Activated T-helper 2 cell treated with anti-CD3 and anti-CD28 coated beads, Interferon-gamma antibody, Interleukin-2, Interleukin-4, amounts not matched to agents 10 μg/mL and 5 μg/mL and 100 μg/mL, durations not matched to agents 14 hours and 24 hours and 36 hours (primary cell): ENCODE data around the gene MAML3. TPM values are rescaled to one million over a fixed set of nuclear protein-coding genes. Genes with fewer than 3 reads are reported as not detected.
A peak's percentile ranks its signal among the peaks of the same experiment; 100 is the strongest.

ENCODE experiments used
- DNase-seq: peaks from one replicate; pipeline ENCODE4 v3.0.0; 2021; ENCODE audit warnings: low spot score
- H3K27ac Mint-ChIP-seq: one replicate; pipeline ENCODE4 v1.8.0; 2021; ENCODE audit warnings: mixed read lengths
- H3K27me3 Mint-ChIP-seq: one replicate; pipeline ENCODE4 v1.8.0; 2021; ENCODE audit warnings: low read depth, mixed read lengths
- H3K36me3 Mint-ChIP-seq: one replicate; pipeline ENCODE4 v1.8.0; 2021; ENCODE audit warnings: low read depth, mixed read lengths
- H3K4me1 Mint-ChIP-seq: one replicate; pipeline ENCODE4 v1.8.0; 2021; ENCODE audit warnings: low read depth, mixed read lengths
- H3K4me3 Mint-ChIP-seq: one replicate; pipeline ENCODE4 v1.8.0; 2021; ENCODE audit warnings: low read depth, mild to moderate bottlenecking, moderate library complexity, mixed read lengths
- H3K9me3 Mint-ChIP-seq: one replicate; pipeline ENCODE4 v1.8.0; 2021; ENCODE audit warnings: mixed read lengths
- intact Hi-C: fragments of 100-400 bp; cut with micrococcal nuclease; formaldehyde crosslinking; loops from one replicate; pipeline ENCODE4 v1.15.1; 2023
- total RNA-seq: library from RNA; stranded (reverse); gene quantifications from 2 replicates; pipeline ENCODE4 v1.2.3, GENCODE V29; 2022

Gene MAML3
- total RNA-seq, 1 donor from 2014 or later = 3.3 TPM

DNA sequence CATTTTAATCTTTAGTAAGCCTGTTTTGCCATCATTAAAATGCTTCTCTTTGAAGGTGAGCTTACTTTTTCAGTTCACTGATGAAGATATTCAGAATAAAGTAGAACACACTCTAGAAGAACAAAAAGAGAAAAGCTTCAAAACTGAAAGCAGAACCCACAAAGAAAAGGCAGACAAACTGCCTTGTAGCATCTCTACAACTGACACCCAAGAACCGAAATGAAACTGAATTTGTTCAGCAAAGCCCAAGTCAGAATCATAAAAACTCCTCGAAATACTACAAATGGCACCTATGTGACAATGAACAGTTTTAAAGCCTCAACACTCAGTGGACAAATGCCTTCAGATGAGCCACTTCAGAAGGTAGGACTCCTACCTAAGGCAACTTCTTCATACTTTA, 83.6 kb downstream of the MAML3 start:
- peaks cover 64% of the 10 kb centered on the region for H3K4me1 Mint-ChIP-seq
- H3K27me3 Mint-ChIP-seq = peaks cover 30% of the 10 kb centered on the region
- intact Hi-C loops = loop anchor here (2.0 to 5.0 kb wide), 2 partner anchors 120 to 213 kb away; no protein-coding TSS in a partner anchor
- H3K9me3 Mint-ChIP-seq = no peaks in the 10 kb centered on the region
- H3K36me3 Mint-ChIP-seq = peaks cover 10% of the 10 kb centered on the region
- DNase-seq = no peak
- H3K4me3 Mint-ChIP-seq = peak overlapping the region; percentile 47
- H3K27ac Mint-ChIP-seq = peak overlapping the region; percentile 60

DNA sequence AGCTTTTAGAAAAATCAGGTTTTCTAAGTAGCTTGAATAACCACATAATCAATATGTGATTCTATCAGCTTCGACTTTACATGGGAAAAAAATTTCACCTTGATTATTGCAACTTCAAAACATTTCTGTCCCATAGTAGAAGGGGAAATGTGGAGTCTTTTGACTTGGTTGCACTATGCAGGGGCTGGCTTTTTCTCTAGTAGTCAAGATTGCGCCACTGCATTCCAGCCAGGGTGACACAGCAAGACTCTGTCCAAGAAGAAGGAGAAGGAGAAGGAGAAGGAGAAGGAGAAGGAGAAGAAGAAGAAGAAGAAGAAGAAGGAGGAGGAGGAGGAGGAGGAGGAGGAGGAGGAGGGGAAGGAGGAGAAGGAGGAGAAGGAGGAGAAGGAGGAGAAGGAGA, 84.9 kb downstream of the MAML3 start:
- Mint-ChIP-seq H3K27ac (peak overlapping the region; percentile 61), H3K9me3 (no peaks in the 10 kb centered on the region), H3K36me3 (peaks cover 13% of the 10 kb centered on the region), H3K4me1 (peaks cover 61% of the 10 kb centered on the region), H3K27me3 (peaks cover 38% of the 10 kb centered on the region), H3K4me3 (no peak overlapping the region)
- DNase-seq = no peak
- intact Hi-C loops = no loop called here

DNA sequence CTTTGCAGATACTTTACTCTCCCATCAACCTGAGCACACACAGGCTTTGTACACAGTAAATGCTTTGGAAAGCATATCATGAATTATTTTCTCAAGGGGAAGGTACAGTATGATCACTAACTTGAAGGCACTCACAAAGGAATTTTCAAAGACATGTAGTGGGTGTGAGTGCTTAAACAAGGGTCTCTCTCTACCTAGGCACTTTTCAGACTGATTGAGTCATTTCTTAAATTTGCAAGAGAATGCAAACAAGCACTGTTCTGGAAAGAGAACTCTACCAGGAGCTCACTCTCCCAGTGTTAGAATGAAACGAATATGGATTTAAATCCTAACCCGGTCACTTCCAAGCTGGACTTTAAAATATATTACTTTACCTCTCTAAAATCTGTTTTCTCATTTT, 85.7 kb downstream of the MAML3 start:
- no peak for DNase-seq
- intact Hi-C loops = no loop called here
- Mint-ChIP-seq H3K27me3 (peaks cover 39% of the 10 kb centered on the region), H3K4me3 (no peak overlapping the region), H3K27ac (no peak overlapping the region), H3K36me3 (peaks cover 9% of the 10 kb centered on the region), H3K9me3 (no peaks in the 10 kb centered on the region), H3K4me1 (peaks cover 57% of the 10 kb centered on the region)

DNA sequence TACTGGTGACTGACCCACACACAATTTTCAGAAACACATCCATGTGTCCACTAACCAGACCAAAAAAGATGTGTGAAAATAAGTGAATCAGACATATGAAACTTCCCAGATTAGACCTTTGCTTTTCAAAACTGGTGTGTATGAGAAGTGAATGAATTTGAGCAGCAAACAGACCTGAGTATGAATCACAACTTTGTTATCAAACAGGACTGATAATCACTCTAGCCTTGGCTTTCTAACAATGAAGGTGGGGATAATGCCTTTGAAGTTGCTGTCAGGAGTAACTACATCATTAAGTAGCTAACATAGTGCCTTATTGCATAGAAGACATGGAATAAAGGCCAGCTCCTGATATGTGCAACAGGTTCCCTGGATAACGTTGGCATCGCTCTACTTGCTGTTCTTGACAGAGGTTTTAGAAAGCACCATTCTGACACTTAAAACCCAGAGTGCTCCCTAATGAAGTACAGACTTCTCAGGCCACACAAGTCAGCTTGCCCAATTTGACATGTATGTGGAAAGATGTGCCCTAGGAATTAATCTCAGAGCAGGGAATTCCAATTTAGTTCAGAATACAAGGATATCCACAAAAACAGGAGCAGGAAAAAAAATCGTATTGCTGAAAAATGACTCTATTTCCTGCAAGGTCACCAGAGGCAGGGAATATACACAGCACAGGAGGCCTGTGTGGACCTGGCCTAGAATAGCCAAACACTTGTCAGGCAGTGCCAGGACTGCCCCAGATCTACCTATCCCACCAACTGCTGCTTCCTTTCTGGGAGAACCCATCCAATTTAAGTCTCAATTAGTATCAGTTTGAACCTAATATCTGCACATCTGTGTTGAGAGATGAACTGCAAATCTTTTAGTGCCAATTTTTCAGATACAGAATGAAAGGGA, 87.7 kb downstream of the MAML3 start:
- Mint-ChIP-seq H3K27ac (no peak overlapping the region), H3K27me3 (peaks cover 39% of the 10 kb centered on the region), H3K4me3 (no peak overlapping the region)

DNA sequence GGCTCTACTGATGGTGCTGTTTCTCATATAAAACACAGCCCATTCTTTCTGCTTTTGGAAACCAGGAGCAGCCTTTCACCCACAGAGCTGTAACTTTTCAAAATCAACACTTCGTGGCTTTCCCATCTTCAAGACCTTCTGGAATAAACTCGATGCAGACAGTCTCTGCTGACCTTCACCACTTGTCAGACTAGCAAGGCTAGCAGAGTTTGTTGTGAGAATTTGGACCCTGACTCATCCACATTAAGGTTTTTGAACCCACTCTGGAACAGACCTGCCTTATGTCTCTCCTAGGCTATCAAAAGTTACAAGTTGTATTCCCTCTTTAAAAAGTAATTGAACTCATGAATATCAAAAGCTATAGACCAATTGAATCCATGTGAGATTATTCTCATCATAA, 88.6 kb downstream of the MAML3 start:
- H3K9me3 Mint-ChIP-seq = no peaks in the 10 kb centered on the region
- H3K4me1 Mint-ChIP-seq = peaks cover 52% of the 10 kb centered on the region
- DNase-seq = no peak
- no peak overlapping the region for H3K27ac Mint-ChIP-seq
- peaks cover 43% of the 10 kb centered on the region for H3K27me3 Mint-ChIP-seq
- H3K4me3 Mint-ChIP-seq = no peak overlapping the region
- H3K36me3 Mint-ChIP-seq = peaks cover 9% of the 10 kb centered on the region
- intact Hi-C loops = no loop called here

More for the DNA sequence above, 87.7 kb downstream of the MAML3 start:
- DNase-seq = no peak
- H3K36me3 Mint-ChIP-seq = peaks cover 9% of the 10 kb centered on the region
- intact Hi-C loops = no loop called here
- peaks cover 54% of the 10 kb centered on the region for H3K4me1 Mint-ChIP-seq
- H3K9me3 Mint-ChIP-seq = no peaks in the 10 kb centered on the region

DNA sequence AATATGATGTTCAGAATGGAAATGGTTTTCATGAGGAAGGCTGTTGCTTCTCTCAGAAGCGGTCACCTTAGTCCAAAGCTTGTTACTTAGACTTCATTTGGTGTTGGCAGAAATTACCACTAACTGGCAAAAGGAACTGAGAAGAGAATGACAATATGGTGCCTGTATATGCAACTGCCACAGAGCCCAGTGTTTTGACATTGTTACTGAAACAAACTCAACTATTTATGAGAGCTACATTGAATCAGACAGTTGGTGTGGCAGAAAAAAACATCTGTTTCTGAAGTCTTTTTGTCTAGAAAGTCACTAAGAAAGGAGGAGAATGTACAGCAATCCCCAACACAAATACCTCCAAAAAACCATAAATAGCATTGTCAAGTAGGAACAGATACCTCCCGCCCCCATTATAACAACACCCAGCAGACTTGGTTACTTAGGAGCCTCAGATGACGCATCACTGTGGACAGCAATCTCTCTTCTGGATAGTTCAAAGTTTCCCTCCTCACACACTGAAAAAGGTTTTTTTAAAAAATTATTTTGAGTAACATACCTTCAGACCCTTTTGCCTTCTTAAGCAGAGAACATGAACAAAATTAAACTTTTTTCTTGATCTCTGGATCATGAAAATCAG, 92.2 kb downstream of the MAML3 start:
- intact Hi-C loops = loop anchor here (1.0 kb wide), 1 partner anchor 10 kb away; no protein-coding TSS in a partner anchor
- DNase-seq = no peak
- Mint-ChIP-seq H3K27ac (no peak overlapping the region), H3K4me1 (peaks cover 38% of the 10 kb centered on the region), H3K4me3 (no peak overlapping the region), H3K27me3 (peaks cover 44% of the 10 kb centered on the region), H3K9me3 (no peaks in the 10 kb centered on the region), H3K36me3 (peaks cover 3% of the 10 kb centered on the region)

DNA sequence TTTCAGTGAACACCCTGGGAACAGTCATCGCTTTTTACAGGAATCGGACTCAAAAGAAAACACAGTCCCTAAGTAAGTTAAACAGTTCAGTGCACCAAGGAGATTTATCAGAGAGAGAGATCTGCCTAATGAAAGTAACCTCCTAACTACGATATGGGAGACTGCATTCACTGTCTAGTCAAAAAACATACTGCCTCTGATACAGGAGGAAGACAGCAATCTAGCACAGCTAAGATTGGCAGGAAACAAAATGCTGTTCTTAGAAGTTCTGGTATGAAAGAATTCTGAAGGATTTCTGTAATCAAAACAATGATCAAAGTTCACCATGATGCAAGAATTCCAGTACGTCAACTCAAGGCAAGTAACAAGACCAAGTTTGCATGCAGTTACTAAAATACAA, 92.8 kb downstream of the MAML3 start:
- intact Hi-C loops = no loop called here
- H3K27ac Mint-ChIP-seq = peak overlapping the region; percentile 62

DNA sequence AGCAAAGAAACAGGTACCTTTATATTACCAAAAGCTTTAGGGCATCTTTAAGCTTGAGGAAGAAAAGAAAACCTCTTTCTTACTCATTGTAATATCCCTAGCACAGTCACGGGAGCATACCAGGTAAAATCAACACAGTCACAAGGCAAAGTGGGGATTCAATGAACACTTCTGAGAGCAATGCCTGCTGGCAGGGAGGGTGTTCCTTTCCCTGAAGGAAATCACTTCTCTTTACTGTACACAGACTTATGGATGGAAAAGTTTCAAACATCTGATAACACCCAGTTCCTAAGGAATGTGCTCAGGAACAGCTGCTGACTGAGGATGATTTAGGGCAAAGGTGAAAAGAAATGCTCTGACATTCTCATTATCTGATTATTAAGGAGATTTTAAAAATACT, 94.8 kb downstream of the MAML3 start:
- no peaks in the 10 kb centered on the region for H3K9me3 Mint-ChIP-seq
- peaks cover 43% of the 10 kb centered on the region for H3K27me3 Mint-ChIP-seq
- peaks cover 41% of the 10 kb centered on the region for H3K4me1 Mint-ChIP-seq
- H3K36me3 Mint-ChIP-seq = no peaks in the 10 kb centered on the region
- no peak overlapping the region for H3K4me3 Mint-ChIP-seq
- intact Hi-C loops = no loop called here
- no peak overlapping the region for H3K27ac Mint-ChIP-seq
- no peak for DNase-seq

More for the DNA sequence above, 92.8 kb downstream of the MAML3 start:
- Mint-ChIP-seq H3K27me3 (peaks cover 45% of the 10 kb centered on the region), H3K9me3 (no peaks in the 10 kb centered on the region), H3K4me3 (peak overlapping the region; percentile 53), H3K4me1 (peaks cover 36% of the 10 kb centered on the region), H3K36me3 (peaks cover 3% of the 10 kb centered on the region)
- no peak for DNase-seq

DNA sequence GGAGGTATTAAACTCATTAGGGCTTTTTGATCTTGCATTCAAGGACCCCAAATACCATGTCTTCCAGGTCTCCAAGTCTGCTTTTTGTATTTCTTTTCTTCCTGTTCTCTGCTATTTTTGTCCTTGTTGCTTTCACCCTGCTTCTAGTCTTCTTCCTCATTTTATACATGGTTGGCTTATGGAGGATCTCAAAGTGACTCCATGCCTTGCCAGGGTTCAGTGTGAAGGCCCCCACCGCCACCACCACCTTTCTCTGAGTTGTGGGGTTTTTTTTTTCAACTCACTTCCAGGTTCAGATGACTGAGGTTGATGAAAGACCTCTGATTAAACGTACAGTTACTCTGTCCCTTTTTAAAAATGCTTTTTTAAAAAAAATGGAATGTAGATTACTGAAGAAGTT, 96.3 kb downstream of the MAML3 start:
- H3K9me3 Mint-ChIP-seq = no peaks in the 10 kb centered on the region
- intact Hi-C loops = no loop called here
- peaks cover 50% of the 10 kb centered on the region for H3K4me1 Mint-ChIP-seq
- peaks cover 38% of the 10 kb centered on the region for H3K27me3 Mint-ChIP-seq
- no peak overlapping the region for H3K27ac Mint-ChIP-seq
- DNase-seq = no peak
- no peak overlapping the region for H3K4me3 Mint-ChIP-seq
- H3K36me3 Mint-ChIP-seq = no peaks in the 10 kb centered on the region

DNA sequence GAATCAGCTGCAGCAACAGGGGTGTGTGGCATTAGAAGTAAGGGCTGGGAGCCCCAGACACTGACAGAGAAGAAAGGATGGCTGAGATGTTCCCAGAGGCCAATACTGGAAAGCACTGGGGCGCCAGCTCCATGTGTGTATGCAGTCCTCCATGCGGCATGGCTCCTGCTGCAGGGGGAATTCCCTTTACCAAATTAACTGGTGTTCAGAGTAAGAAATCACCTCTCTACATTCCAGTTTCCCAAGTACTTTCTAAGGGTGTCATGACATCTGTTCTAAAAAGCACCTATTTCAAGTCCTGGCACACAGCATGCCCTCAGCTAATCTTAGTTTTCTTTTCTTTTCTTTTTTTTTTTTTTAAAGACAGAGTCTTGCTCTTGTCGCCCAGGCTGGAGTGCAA, 98.0 kb downstream of the MAML3 start:
- H3K4me1 Mint-ChIP-seq = peaks cover 38% of the 10 kb centered on the region
- intact Hi-C loops = no loop called here
- peaks cover 35% of the 10 kb centered on the region for H3K27me3 Mint-ChIP-seq

DNA sequence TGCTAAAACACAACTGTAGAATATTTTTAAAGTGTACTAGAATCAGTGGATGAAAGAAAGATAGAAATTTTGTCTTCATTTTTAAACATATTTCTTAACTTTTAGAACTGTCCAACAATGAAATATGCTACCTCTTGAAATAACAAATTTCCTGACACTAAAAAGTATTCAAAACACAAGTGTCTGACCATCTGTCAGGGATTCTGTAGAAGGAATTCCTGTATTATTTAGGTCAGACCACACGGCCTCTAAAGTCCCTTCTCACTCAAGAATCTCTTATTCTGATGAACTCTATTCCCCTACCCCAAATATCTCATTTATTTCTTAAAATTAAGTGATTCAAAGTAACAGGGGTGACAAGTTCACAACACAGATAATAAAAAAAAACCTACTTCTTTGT, 99.1 kb downstream of the MAML3 start:
- H3K27me3 Mint-ChIP-seq = peaks cover 36% of the 10 kb centered on the region
- peaks cover 45% of the 10 kb centered on the region for H3K4me1 Mint-ChIP-seq
- no peak for DNase-seq
- H3K36me3 Mint-ChIP-seq = no peaks in the 10 kb centered on the region
- H3K9me3 Mint-ChIP-seq = no peaks in the 10 kb centered on the region
- H3K27ac Mint-ChIP-seq = no peak overlapping the region
- no peak overlapping the region for H3K4me3 Mint-ChIP-seq
- intact Hi-C loops = loop anchor here (5.0 kb wide), 1 partner anchor 103 kb away; no protein-coding TSS in a partner anchor

More for the DNA sequence above, 98.0 kb downstream of the MAML3 start:
- no peak overlapping the region for H3K4me3 Mint-ChIP-seq
- H3K9me3 Mint-ChIP-seq = no peaks in the 10 kb centered on the region
- H3K36me3 Mint-ChIP-seq = no peaks in the 10 kb centered on the region
- no peak for DNase-seq
- no peak overlapping the region for H3K27ac Mint-ChIP-seq

DNA sequence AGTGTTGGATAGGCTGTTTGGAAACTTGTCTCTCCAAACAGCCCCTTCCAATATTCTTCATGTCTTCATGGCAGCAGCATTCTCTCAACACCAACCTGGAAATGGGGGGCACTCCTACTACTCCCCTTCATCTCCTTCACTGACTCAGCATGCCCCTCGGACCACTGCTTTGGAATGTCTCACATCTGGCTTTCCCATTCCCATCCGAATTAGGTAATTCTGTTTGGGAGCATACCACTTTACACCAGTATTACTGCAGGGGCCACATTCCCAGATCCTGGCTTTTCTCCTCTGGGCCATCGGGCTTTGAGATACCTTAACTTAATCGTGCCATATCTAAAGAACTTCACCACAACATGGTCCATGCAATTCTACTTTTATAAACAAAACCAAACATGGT, 100.8 kb downstream of the MAML3 start:
- Mint-ChIP-seq H3K36me3 (no peaks in the 10 kb centered on the region), H3K4me3 (no peak overlapping the region), H3K9me3 (no peaks in the 10 kb centered on the region), H3K27me3 (peaks cover 39% of the 10 kb centered on the region), H3K4me1 (peaks cover 56% of the 10 kb centered on the region), H3K27ac (no peak overlapping the region)
- intact Hi-C loops = loop anchor here (5.0 kb wide), 1 partner anchor 101 kb away; no protein-coding TSS in a partner anchor
- DNase-seq = no peak

DNA sequence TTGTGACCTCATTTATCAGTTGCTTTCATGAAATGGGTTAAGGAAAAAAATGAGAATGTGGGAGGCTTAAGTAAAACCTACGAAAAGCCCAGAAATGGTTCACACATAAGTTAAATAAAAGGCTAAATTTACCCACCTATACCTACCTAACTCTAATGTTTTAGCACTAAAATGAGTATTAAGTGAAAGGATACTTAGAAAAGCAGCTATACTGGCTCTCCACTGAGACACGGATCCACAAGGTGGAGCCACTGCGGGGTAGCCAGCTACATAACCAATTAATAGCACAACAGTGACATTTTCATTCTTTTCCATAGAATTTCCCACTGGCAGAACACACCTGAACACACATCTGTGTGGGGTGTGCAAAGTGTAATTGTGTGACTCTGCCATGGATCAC, 101.9 kb downstream of the MAML3 start:
- H3K36me3 Mint-ChIP-seq = no peaks in the 10 kb centered on the region
- intact Hi-C loops = loop anchor here (5.0 kb wide), 1 partner anchor 100 kb away; no protein-coding TSS in a partner anchor
- peaks cover 59% of the 10 kb centered on the region for H3K4me1 Mint-ChIP-seq
- no peaks in the 10 kb centered on the region for H3K9me3 Mint-ChIP-seq
- H3K27ac Mint-ChIP-seq = no peak overlapping the region
- no peak for DNase-seq
- no peak overlapping the region for H3K4me3 Mint-ChIP-seq
- H3K27me3 Mint-ChIP-seq = peaks cover 44% of the 10 kb centered on the region
